Stimulated activated CD4-positive, alpha-beta T cell treated with anti-CD3 and anti-CD28 coated beads, TNF-alpha, amount 100 ng/mL, for 4 hours (primary cell): Measurements from ENCODE around the gene GJB6.
A peak's percentile ranks its signal among the peaks of the same experiment; 100 is the strongest.

Source experiments
- DNase-seq, 3 experiments: peaks; one replicate each; pipeline ENCODE4 v3.0.0-alpha.2; 2020; ENCODE audit warnings: low read depth in 3 of 3

GJB6 gene

GRCh38 chr13:20188667-20189553, 43.2 kb downstream of the GJB6 start:
- DNase-seq: no peak

GRCh38 chr13:20186771-20187170, 45.3 kb downstream of the GJB6 start:
- DNase-seq: no peak

- no peak for DNase-seq
Observed at GRCh38 chr13:20185366-20186056, 46.6 kb downstream of the GJB6 start.

- no peak for DNase-seq
Observed at GRCh38 chr13:20182231-20182846, 49.8 kb downstream of the GJB6 start.

- no peak for DNase-seq
Observed at GRCh38 chr13:20181188-20181587, 50.9 kb downstream of the GJB6 start.

GRCh38 chr13:20178156-20178555, 54.0 kb downstream of the GJB6 start:
- DNase-seq: no peak

- DNase-seq: no peak
Observed at GRCh38 chr13:20177049-20177831, 54.9 kb downstream of the GJB6 start.

- DNase-seq: no peak
Observed at GRCh38 chr13:20175907-20176652, 56.0 kb downstream of the GJB6 start.

GRCh38 chr13:20175406-20175794, 56.7 kb downstream of the GJB6 start:
- no peak for DNase-seq

GRCh38 chr13:20174656-20175405, 57.3 kb downstream of the GJB6 start:
- peak in 2 of 3 experiments; percentile 41 to 60 for DNase-seq

- DNase-seq: no peak
Observed at GRCh38 chr13:20173116-20173746, 58.9 kb downstream of the GJB6 start.
